C4-2B (cell line): Measurements from ENCODE around the gene PTK7.

Experiments
- CTCF ChIP-seq: fragments of 450-650 bp; conservative IDR thresholded peaks from 2 replicates; pipeline ENCODE4 v1.5.1; 2017; ENCODE audit warnings: mild to moderate bottlenecking
- ZFX ChIP-seq: fragments of 450-650 bp; IDR thresholded peaks from 2 replicates; pipeline ENCODE4 v1.6.1; 2017

DNA sequence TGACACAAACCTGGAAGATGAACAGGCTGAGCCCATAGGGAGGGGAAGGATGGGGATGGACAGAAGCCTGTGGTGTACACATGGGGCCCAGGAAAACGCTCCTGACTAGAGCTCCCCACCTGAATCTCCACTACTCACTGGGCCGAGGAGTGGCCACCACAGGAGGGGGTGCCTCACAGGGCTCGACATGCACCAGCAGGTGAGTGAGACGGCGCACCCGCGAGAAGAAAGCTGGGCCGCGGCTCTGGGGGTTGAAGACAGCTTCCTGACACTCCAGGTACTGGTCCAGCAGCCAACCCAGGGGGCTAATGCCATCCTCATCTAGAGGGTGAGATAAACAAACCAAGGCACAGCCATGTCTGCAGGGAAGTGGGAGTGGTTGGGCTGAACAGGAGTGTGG is 32.8 kb upstream of the PTK7 start:
- TF ChIP-seq CTCF (no peak), ZFX (no peak)
